Measurements from ENCODE around the gene PRAMEF33. TPM values are rescaled to one million over a fixed set of nuclear protein-coding genes. Genes with fewer than 3 reads are reported as not detected.
A peak's percentile ranks its signal among the peaks of the same experiment; 100 is the strongest.
"Not testable (repeated sequence)": the region's sequence is repeated elsewhere in the genome, so short reads cannot be mapped to it uniquely, and the experiment has no call there.

Gene PRAMEF33
- total RNA-seq, 4 donors from 2014 or later: not detected

DNA sequence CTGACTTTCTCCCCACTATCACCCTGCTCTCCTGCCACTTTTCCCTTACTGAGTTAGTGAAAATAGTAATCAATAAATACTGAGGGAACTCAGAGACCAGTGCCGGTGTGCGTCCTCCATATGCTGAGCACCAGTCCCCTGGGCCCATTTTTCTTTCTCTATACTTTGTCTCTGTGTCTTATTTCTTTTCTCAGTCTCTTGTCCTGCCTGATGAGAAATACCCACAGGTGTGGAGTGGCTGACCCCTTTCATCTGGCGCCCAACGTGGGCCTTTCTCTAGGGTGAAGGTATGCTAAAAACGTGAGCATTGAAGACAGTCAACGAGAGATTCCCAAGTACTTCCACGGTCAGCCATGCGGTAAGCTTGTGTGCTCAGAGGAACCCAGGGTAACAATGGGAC is 50.1 kb downstream of the PRAMEF33 start:
- WGBS, 2 donors: 78 to 82% methylated on average over 6 to 8 of the region's 8 CpGs
- H3K27me3 ChIP-seq; H3K9me3 ChIP-seq; intact Hi-C loops (cut with DNase I); H3K36me3 ChIP-seq; H3K4me3 ChIP-seq (replicated peaks in 1 of 3); H3K27ac ChIP-seq; DNase-seq; H3K4me1 ChIP-seq: not testable (repeated sequence)

DNA sequence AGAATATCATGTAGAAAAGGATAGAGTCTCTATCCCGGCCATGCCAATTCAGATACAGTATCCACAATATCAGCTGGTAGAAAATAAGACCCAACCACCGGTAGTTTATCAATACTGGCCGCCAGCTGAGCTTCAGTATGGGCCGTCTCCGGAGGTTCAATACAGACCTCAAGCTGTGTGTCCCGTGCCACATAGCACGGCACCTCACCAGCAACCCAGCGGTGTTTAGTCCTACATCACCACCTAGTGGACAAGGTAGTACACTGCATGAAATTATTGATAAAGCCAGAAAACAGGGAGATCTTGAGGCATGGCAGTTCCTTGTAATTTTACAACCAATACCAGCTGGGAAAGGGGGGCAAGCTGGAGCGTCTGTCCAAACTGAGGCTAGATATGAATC is 51.1 kb downstream of the PRAMEF33 start:
- H3K36me3 ChIP-seq; H3K27ac ChIP-seq; intact Hi-C loops (cut with DNase I); H3K4me3 ChIP-seq (replicated peaks in 1 of 3); H3K27me3 ChIP-seq; H3K9me3 ChIP-seq; H3K4me1 ChIP-seq; DNase-seq: not testable (repeated sequence)
- no CpG with 5 or more reads among the region's 9 CpGs for WGBS, 2 donors

DNA sequence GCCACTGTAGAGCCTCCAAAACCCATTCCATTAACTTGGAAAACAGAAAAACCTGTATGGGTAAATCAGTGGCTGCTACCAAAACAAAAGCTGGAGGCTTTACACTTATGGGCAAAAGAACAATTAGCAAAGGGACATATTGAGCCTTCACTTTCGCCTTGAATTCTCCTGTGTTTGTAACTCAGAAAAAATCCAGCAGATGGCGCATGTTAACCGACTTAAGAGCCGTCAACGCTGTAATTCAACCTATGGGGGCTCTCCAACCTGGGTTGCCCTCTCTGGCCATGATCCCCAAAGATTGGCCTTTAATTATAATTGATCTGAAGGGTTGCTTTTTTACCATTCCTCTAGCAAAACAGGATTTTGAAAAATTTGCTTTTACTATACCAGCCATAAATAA is 53.4 kb downstream of the PRAMEF33 start:
- TF ChIP-seq, protein P1, sequence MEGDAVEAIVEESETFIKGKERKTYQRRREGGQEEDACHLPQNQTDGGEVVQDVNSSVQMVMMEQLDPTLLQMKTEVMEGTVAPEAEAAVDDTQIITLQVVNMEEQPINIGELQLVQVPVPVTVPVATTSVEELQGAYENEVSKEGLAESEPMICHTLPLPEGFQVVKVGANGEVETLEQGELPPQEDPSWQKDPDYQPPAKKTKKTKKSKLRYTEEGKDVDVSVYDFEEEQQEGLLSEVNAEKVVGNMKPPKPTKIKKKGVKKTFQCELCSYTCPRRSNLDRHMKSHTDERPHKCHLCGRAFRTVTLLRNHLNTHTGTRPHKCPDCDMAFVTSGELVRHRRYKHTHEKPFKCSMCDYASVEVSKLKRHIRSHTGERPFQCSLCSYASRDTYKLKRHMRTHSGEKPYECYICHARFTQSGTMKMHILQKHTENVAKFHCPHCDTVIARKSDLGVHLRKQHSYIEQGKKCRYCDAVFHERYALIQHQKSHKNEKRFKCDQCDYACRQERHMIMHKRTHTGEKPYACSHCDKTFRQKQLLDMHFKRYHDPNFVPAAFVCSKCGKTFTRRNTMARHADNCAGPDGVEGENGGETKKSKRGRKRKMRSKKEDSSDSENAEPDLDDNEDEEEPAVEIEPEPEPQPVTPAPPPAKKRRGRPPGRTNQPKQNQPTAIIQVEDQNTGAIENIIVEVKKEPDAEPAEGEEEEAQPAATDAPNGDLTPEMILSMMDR (IDR thresholded peaks at IDR 0.05): peak in 5 of 6 experiments; percentile 25 to 63 (median 59)
- H3K4me3 ChIP-seq (replicated peaks in 1 of 3); intact Hi-C loops (cut with DNase I); H3K9me3 ChIP-seq; H3K4me1 ChIP-seq; H3K36me3 ChIP-seq; H3K27ac ChIP-seq; H3K27me3 ChIP-seq: not testable (repeated sequence)
- peak; percentile 9 to 14 for DNase-seq
- 1 to 3% methylated on average over 5 of the region's 5 CpGs for WGBS, 2 donors

Small RNAs within 50 kb of the gene (small RNA-seq; reads per million reads assigned to genes)
- gene RNU6-771P: not detected

Other genes starting within 250 kb of the PRAMEF33 start
- gene PRAMEF27, start 247.0 kb upstream of the PRAMEF33 start, total RNA-seq: not detected
- not detected for gene HNRNPCL3, start 242.8 kb upstream of the PRAMEF33 start, total RNA-seq
- gene PRAMEF25, start 232.8 kb upstream of the PRAMEF33 start, total RNA-seq: not detected
- gene HNRNPCL2, start 186.7 kb upstream of the PRAMEF33 start, total RNA-seq: not detected
- gene PRAMEF26, start 147.5 kb upstream of the PRAMEF33 start, total RNA-seq: not detected
- not detected for gene HNRNPCL4, start 137.9 kb upstream of the PRAMEF33 start, total RNA-seq
- gene PRAMEF9, start 131.7 kb upstream of the PRAMEF33 start, total RNA-seq: not detected
- not detected for gene PRAMEF13, start 102.1 kb upstream of the PRAMEF33 start, total RNA-seq
- gene PRAMEF18, start 77.4 kb upstream of the PRAMEF33 start, total RNA-seq: not detected
- gene PRAMEF5, start 49.3 kb upstream of the PRAMEF33 start, total RNA-seq: not detected
- not detected for gene PRAMEF8, start 18.4 kb upstream of the PRAMEF33 start, total RNA-seq
- gene PRAMEF15, start 12.0 kb downstream of the PRAMEF33 start, total RNA-seq: not detected
- gene PRAMEF14, start 43.6 kb downstream of the PRAMEF33 start, total RNA-seq: not detected
- not detected for gene PRAMEF19, start 68.4 kb downstream of the PRAMEF33 start, total RNA-seq
- gene PRAMEF17, start 86.1 kb downstream of the PRAMEF33 start, total RNA-seq: not detected
- gene PRAMEF20, start 106.9 kb downstream of the PRAMEF33 start, total RNA-seq: not detected
- gene LRRC38, start 210.5 kb downstream of the PRAMEF33 start, total RNA-seq: not detected

Data from thyroid gland (tissue), 4 donors.